Loucy (cell line): ENCODE measurements around the gene BABAM2.
A peak's percentile ranks its signal among the peaks of the same experiment; 100 is the strongest.

Source experiments
- H2AFZ ChIP-seq: fragments of 200-600 bp; sonication (generic); 2 replicates; pipeline ENCODE4 v1.6.0; 2016; ENCODE audit warnings: antibody characterized with exemption, mild to moderate bottlenecking, low read length, moderate library complexity
- H3F3A ChIP-seq: fragments of 200-600 bp; 2 replicates; pipeline ENCODE4 v1.6.0; 2016; ENCODE audit warnings: antibody characterized with exemption, low read depth, mild to moderate bottlenecking
- H3K27me3 ChIP-seq: fragments of 200-600 bp; sonication (generic); 2 replicates; pipeline ENCODE4 v1.6.1; 2014; ENCODE audit warnings: low read length, mild to moderate bottlenecking; ENCODE audit not compliant: insufficient read depth, poor library complexity, severe bottlenecking
- H3K36me3 ChIP-seq: fragments of 200-600 bp; sonication (generic); 2 replicates; pipeline ENCODE4 v1.6.1; 2016; ENCODE audit warnings: low read length; ENCODE audit not compliant: insufficient read depth
- H3K4me1 ChIP-seq: fragments of 200-600 bp; sonication (generic); 2 replicates; pipeline ENCODE4 v1.5.1; 2014; ENCODE audit warnings: low read length, mild to moderate bottlenecking; ENCODE audit not compliant: insufficient read depth, poor library complexity, severe bottlenecking
- H3K4me2 ChIP-seq: fragments of 200-600 bp; sonication (generic); 2 replicates; pipeline ENCODE4 v1.6.0; 2014; ENCODE audit warnings: antibody characterized with exemption, low read length, low read depth, mild to moderate bottlenecking; ENCODE audit not compliant: poor library complexity, severe bottlenecking
- H3K4me3 ChIP-seq: fragments of 200-600 bp; sonication (generic); 2 replicates; pipeline ENCODE4 v1.5.1; 2014; ENCODE audit warnings: low read length, mild to moderate bottlenecking, mixed read lengths; ENCODE audit not compliant: poor library complexity, severe bottlenecking
- H3K79me2 ChIP-seq: fragments of 200-600 bp; sonication (generic); 2 replicates; pipeline ENCODE4 v1.6.1; 2014; ENCODE audit warnings: low read length; ENCODE audit not compliant: insufficient read depth
- H3K9ac ChIP-seq: fragments of 200-600 bp; sonication (generic); 2 replicates; pipeline ENCODE4 v1.6.0; 2014; ENCODE audit warnings: mild to moderate bottlenecking, low read depth, low read length, moderate library complexity; ENCODE audit not compliant: poor library complexity, severe bottlenecking
- H3K9me2 ChIP-seq: fragments of 200-600 bp; sonication (generic); replicated peaks from 2 replicates; pipeline ENCODE4 v1.6.1; 2016; ENCODE audit warnings: low read depth, low read length, mixed read lengths
- H3K9me3 ChIP-seq: fragments of 200-600 bp; sonication (generic); 2 replicates; pipeline ENCODE4 v1.6.1; 2014; ENCODE audit warnings: mild to moderate bottlenecking, antibody characterized with exemption, low read length, low read depth; ENCODE audit not compliant: insufficient read depth
- H4K20me1 ChIP-seq: fragments of 200-600 bp; sonication (generic); 2 replicates; pipeline ENCODE4 v1.6.0; 2014; ENCODE audit warnings: antibody characterized with exemption, low read length, mild to moderate bottlenecking; ENCODE audit not compliant: insufficient read depth, poor library complexity, severe bottlenecking
- EZH2phosphoT487 ChIP-seq: fragments of 200-600 bp; IDR thresholded peaks from 2 replicates; pipeline ENCODE4 v1.6.1; 2018; ENCODE audit warnings: antibody characterized with exemption, mild to moderate bottlenecking, moderate library complexity, borderline replicate concordance
- TF ChIP-seq, protein P1 (sequence below): fragments of 200-600 bp; sonication (generic); conservative IDR thresholded peaks from 2 replicates; pipeline ENCODE4 v1.5.1; 2014; ENCODE audit warnings: mild to moderate bottlenecking, antibody characterized with exemption, low read length

Gene BABAM2

DNA sequence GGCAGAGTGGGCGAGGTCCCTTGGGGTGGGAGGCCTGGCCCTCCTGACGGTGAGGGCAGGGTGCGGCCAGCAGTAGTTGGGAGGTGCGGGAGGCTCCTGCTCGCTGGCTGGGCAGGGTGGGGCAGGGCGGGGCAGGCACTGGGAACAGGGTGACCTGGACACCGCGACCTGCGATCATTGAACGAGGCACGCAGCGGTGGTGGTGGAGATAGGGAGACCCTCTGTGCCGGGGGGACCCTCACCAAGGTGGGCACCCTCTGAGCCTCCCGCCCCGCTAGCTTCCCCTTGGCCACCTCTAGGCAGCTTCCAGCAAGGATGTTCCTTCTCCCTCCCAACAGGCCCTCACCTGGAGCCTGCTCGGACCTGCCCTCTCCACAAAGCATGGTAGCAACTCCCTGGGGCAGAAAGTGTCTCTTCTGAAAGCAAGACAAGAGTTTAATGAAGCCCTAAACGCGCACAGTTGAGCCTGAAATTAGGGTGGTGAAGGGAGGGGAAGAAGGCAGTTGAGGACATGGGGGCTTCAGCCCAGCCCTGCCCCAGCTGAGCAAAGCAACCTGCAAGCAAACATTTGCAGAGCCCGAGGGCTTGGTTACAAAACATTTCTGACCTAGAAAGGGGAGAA, 486.8 kb downstream of the BABAM2 start:
- Histone ChIP-seq H3F3A (no peaks in the 10 kb centered on the region), H2AFZ (no peak overlapping the region), H3K4me3 (no peak overlapping the region), H3K9me3 (no peaks in the 10 kb centered on the region), H3K9me2 (no peaks in the 10 kb centered on the region), H3K36me3 (no peaks in the 10 kb centered on the region), H3K4me2 (peak overlapping the region; percentile 71), H3K79me2 (no peaks in the 10 kb centered on the region), H3K9ac (peak overlapping the region; percentile 78), H4K20me1 (no peaks in the 10 kb centered on the region), H3K27me3 (no peaks in the 10 kb centered on the region), H3K4me1 (peaks cover 95% of the 10 kb centered on the region)
- no peak for TF ChIP-seq EZH2phosphoT487
- TF ChIP-seq, protein P1, sequence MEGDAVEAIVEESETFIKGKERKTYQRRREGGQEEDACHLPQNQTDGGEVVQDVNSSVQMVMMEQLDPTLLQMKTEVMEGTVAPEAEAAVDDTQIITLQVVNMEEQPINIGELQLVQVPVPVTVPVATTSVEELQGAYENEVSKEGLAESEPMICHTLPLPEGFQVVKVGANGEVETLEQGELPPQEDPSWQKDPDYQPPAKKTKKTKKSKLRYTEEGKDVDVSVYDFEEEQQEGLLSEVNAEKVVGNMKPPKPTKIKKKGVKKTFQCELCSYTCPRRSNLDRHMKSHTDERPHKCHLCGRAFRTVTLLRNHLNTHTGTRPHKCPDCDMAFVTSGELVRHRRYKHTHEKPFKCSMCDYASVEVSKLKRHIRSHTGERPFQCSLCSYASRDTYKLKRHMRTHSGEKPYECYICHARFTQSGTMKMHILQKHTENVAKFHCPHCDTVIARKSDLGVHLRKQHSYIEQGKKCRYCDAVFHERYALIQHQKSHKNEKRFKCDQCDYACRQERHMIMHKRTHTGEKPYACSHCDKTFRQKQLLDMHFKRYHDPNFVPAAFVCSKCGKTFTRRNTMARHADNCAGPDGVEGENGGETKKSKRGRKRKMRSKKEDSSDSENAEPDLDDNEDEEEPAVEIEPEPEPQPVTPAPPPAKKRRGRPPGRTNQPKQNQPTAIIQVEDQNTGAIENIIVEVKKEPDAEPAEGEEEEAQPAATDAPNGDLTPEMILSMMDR = no peak

DNA sequence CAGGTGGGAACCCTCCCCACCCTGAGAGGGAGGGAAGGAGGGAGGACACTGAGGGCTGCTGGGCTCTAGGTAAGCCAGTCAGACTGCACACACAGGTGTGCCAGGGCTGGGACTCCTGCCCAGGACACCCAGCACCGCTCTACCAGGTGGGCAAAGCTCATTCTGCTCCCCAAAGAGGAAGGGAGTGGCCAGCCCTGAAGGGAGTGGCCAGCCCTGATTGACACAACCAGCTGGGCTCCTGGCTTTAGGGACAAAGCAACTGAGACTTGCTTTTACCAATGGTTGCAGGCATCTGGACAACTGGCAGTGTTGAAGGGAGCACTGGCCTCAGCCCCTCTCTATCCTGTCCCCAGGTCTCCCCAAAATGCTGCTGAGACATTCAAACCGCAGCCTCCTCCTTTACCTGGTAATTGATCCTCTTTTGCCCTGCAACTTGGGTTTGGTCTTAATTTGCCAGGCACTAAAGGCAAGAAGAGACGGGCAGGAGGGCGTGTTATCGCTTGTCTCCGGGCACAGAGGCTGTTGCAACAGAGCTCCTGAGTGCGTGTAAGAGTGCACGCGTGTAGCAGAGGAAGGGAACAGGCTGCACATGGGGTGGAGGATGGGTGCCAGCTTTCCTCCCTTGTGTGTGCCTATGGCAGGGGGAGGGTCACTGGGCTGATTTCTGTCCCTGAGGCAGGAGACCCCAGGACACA, 487.6 kb downstream of the BABAM2 start:
- Histone ChIP-seq H3K79me2 (no peaks in the 10 kb centered on the region), H3K36me3 (no peaks in the 10 kb centered on the region), H3K27me3 (no peaks in the 10 kb centered on the region), H4K20me1 (no peaks in the 10 kb centered on the region), H3K4me2 (peak overlapping the region; percentile 71), H3K4me3 (peak overlapping the region; percentile 59), H3K9me3 (no peaks in the 10 kb centered on the region), H3K9ac (peak overlapping the region; percentile 78), H3F3A (no peaks in the 10 kb centered on the region), H2AFZ (no peak overlapping the region), H3K9me2 (no peaks in the 10 kb centered on the region), H3K4me1 (peaks cover 95% of the 10 kb centered on the region)
- TF ChIP-seq EZH2phosphoT487 = no peak
- TF ChIP-seq, protein P1 = no peak

DNA sequence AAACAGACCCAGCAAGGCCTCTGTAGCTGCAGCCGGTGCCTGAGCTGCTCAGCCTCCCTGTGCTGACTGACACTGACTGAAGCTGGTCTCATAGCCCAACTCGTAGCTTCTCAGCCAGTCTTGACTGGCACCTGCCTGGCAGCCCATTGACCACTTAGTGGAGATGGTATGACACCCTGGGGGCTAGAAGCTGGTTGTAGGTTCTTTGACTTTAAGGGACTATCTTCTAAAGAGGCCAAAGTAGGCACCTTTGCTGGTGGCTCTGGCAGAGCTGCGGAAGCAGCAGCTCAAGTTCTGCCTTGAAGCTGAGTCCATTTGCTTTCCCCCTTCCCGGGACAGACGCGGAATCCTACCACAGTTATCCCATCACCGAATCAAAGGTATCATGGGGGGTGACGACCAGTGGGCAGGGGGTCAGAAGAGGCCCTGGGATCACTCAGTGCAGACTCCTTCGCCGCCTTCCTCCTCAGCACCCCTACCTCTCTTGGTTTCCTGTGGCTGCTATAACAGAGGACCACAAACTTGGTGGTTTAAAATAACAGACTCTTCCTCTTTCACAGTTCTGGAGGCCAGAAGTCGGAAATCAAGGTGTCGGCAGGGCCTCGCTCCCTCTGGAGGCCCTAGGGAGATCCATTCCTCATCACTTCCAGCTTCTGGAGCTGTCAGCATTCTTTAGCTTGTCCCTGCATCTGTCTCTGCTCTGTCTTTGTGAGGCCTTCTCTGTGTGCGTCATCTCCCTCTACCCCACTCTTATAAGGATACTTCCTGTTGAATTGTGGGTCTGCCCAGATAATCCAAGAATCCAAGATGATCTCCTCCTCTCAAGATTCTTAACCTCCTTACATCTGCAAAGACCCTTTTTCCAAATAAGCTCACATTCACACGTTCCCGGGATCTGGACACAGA, 488.4 kb downstream of the BABAM2 start:
- Histone ChIP-seq H3F3A (no peaks in the 10 kb centered on the region), H3K27me3 (no peaks in the 10 kb centered on the region), H3K4me2 (peak overlapping the region; percentile 71), H2AFZ (no peak overlapping the region), H4K20me1 (no peaks in the 10 kb centered on the region), H3K4me3 (peak overlapping the region; percentile 59), H3K4me1 (peaks cover 92% of the 10 kb centered on the region), H3K79me2 (no peaks in the 10 kb centered on the region), H3K9me2 (no peaks in the 10 kb centered on the region), H3K9me3 (no peaks in the 10 kb centered on the region), H3K36me3 (no peaks in the 10 kb centered on the region), H3K9ac (peak overlapping the region; percentile 78)
- TF ChIP-seq, protein P1 = peak; percentile 16; the same call in 1 of the 2 replicates
- no peak for TF ChIP-seq EZH2phosphoT487
